Measurements from ENCODE around the gene GJB1.

- TF ChIP-seq CTCF (conservative IDR thresholded peaks at IDR 0.05; ENCODE audit: low read length), result no peak
- TF ChIP-seq EZH2phosphoT487 (IDR thresholded peaks at IDR 0.05; ENCODE audit: borderline replicate concordance, low read depth, low read length), result no peak
These were observed 31.3 kb downstream of the GJB1 start, which contains the start of gene ZMYM3 for GRCh38 chrX:71254092-71254963.
